ENCODE results near the gene NMT1. TPM values are rescaled to one million over a fixed set of nuclear protein-coding genes. Genes with fewer than 3 reads are reported as not detected.

NMT1 gene
- total and polyA plus RNA-seq, 2 of the 13 experiments (the other 11 are each of a cell fraction or from before 2014, with no cell fraction given), result 75.7 to 142 TPM

- TF ChIP-seq ZBTB40 (IDR thresholded peaks at IDR 0.05) (no peak), ZBTB40 (CRISPR knock-in tag; IDR thresholded peaks at IDR 0.05) (no peak), FOXP4 (CRISPR knock-in tag; IDR thresholded peaks at IDR 0.05) (peak; percentile 58), KAT8 (CRISPR knock-in tag; IDR thresholded peaks at IDR 0.05) (peak; percentile 57), KLF12 (CRISPR knock-in tag; IDR thresholded peaks at IDR 0.05; ENCODE audit: borderline replicate concordance) (peak; percentile 92; the same call in 1 of the 2 replicates), ZNF550 (CRISPR knock-in tag; IDR thresholded peaks at IDR 0.05; ENCODE audit: borderline replicate concordance) (peak; percentile 45; the same call in 1 of the 2 replicates), SOX5 (CRISPR knock-in tag; IDR thresholded peaks at IDR 0.05; ENCODE audit: borderline replicate concordance) (peak; percentile 67; the same call in 1 of the 2 replicates), FOXA1 (IDR thresholded peaks at IDR 0.05) (peak; percentile 9; the same call in 1 of the 2 replicates), FOXA1 (CRISPR knock-in tag; IDR thresholded peaks at IDR 0.05) (peak; percentile 81), TARDBP (CRISPR knock-in tag; IDR thresholded peaks at IDR 0.05) (peak; percentile 59; the same call in 1 of the 2 replicates), ZFP36L1 (CRISPR knock-in tag; IDR thresholded peaks at IDR 0.05) (no peak)
- TF ChIP-seq, protein P1, sequence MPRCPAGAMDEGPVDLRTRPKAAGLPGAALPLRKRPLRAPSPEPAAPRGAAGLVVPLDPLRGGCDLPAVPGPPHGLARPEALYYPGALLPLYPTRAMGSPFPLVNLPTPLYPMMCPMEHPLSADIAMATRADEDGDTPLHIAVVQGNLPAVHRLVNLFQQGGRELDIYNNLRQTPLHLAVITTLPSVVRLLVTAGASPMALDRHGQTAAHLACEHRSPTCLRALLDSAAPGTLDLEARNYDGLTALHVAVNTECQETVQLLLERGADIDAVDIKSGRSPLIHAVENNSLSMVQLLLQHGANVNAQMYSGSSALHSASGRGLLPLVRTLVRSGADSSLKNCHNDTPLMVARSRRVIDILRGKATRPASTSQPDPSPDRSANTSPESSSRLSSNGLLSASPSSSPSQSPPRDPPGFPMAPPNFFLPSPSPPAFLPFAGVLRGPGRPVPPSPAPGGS (CRISPR knock-in tag; IDR thresholded peaks at IDR 0.05), result peak; percentile 58; the same call in 1 of the 2 replicates
- TF ChIP-seq, protein P2, sequence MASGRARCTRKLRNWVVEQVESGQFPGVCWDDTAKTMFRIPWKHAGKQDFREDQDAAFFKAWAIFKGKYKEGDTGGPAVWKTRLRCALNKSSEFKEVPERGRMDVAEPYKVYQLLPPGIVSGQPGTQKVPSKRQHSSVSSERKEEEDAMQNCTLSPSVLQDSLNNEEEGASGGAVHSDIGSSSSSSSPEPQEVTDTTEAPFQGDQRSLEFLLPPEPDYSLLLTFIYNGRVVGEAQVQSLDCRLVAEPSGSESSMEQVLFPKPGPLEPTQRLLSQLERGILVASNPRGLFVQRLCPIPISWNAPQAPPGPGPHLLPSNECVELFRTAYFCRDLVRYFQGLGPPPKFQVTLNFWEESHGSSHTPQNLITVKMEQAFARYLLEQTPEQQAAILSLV (CRISPR knock-in tag; IDR thresholded peaks at IDR 0.05; ENCODE audit: borderline replicate concordance), result 0 out of 2 replicates have a peak, but pooled peaks have one; percentile 22
- TF ChIP-seq, protein P3, sequence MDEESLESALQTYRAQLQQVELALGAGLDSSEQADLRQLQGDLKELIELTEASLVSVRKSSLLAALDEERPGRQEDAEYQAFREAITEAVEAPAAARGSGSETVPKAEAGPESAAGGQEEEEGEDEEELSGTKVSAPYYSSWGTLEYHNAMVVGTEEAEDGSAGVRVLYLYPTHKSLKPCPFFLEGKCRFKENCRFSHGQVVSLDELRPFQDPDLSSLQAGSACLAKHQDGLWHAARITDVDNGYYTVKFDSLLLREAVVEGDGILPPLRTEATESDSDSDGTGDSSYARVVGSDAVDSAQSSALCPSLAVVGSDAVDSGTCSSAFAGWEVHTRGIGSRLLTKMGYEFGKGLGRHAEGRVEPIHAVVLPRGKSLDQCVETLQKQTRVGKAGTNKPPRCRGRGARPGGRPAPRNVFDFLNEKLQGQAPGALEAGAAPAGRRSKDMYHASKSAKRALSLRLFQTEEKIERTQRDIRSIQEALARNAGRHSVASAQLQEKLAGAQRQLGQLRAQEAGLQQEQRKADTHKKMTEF (CRISPR knock-in tag; IDR thresholded peaks at IDR 0.05), result peak; percentile 55
These were observed 66.6 kb downstream of the NMT1 start (continued) for GRCh38 chr17:45127548-45128300.

All from HepG2 (cell line).